ENCODE measurements around the gene KCTD18.

- TF ChIP-seq CTCF (IDR thresholded peaks at IDR 0.05; ENCODE audit: low read depth, low read length, poor library complexity, severe bottlenecking): no peak
- no peak for TF ChIP-seq EZH2phosphoT487 (IDR thresholded peaks at IDR 0.05; ENCODE audit: borderline replicate concordance, low read length)
Measured at GRCh38 chr2:200453853-200454534, 55.9 kb downstream of the KCTD18 start.

All from DOHH2 (cell line).